Stomach (tissue), 4 donors: ENCODE data around the gene BANF2.

Experiments
- CTCF ChIP-seq, 7 experiments: fragments of 450-650 bp in 4 of 7; fragments of 200-600 bp in 3 of 7; sonication (generic) in 3 of 7; IDR thresholded peaks; one replicate each; pipeline ENCODE4 v1.5.1; 2016 to 2019; ENCODE audit warnings: antibody characterized with exemption in 7 of 7, control low read depth in 2 of 7, mild to moderate bottlenecking in 1 of 7
- POLR2A ChIP-seq, 4 donors: fragments of 450-650 bp; IDR thresholded peaks; one replicate each; pipeline ENCODE4 v1.6.1; 2016; ENCODE audit warnings: antibody characterized with exemption in 4 of 4, control low read depth in 2 of 4, mild to moderate bottlenecking in 1 of 4, moderate library complexity in 1 of 4
- POLR2AphosphoS5 ChIP-seq, 3 donors: sonication (generic); formaldehyde crosslinking; IDR thresholded peaks; one replicate each; pipeline ENCODE4 v1.6.1; 2016; ENCODE audit warnings: antibody characterized with exemption in 3 of 3

GRCh38 chr20:17711267-17711627 lies 11.5 kb downstream of the BANF2 start:
- no peak for TF ChIP-seq CTCF (IDR thresholded peaks at IDR 0.05)
- TF ChIP-seq POLR2AphosphoS5 (IDR thresholded peaks at IDR 0.05), result no peak
- no peak for TF ChIP-seq POLR2A (IDR thresholded peaks at IDR 0.05)
